ENCODE measurements around the gene IL23R.
"Not testable (repeated sequence)": the region's sequence is repeated elsewhere in the genome, so short reads cannot be mapped to it uniquely, and the experiment has no call there.

IL23R gene

DNA sequence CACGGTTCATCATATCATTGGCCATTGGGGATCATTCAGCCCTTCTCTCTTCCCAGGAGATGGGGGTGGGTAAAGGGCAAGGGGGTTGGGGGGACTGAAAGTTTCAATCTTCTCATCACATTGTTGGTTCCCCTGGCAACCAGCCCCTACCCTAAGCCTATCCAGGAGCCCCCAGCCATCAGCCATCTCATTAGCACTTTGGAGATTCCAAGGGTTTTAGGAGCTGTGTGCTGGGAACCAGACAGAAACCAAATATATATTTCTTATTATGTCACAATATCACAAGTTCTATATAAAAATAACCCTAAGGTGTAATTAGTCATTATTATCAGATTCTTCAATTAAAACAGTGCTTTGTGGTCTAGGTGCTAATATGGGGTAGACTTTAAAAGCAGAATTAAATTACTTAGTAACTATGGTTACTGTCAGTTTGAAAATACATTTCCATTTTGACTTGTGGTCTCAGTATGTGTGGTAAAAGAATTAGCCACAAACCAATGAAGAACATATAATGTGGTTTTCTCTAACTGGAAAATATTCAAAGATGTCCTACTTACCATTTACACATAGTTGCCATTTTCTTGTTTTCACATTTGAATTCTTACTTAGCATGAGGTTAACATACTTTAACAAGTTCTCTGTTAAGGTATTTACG lies 28.1 kb downstream of the IL23R start:
- no peak for DNase-seq

- no peak for DNase-seq
Observed at GRCh38 chr1:67200755-67201154, 34.5 kb downstream of the IL23R start.

- peak; percentile 11 for DNase-seq
Observed at GRCh38 chr1:67201891-67202290, 35.6 kb downstream of the IL23R start.

DNA sequence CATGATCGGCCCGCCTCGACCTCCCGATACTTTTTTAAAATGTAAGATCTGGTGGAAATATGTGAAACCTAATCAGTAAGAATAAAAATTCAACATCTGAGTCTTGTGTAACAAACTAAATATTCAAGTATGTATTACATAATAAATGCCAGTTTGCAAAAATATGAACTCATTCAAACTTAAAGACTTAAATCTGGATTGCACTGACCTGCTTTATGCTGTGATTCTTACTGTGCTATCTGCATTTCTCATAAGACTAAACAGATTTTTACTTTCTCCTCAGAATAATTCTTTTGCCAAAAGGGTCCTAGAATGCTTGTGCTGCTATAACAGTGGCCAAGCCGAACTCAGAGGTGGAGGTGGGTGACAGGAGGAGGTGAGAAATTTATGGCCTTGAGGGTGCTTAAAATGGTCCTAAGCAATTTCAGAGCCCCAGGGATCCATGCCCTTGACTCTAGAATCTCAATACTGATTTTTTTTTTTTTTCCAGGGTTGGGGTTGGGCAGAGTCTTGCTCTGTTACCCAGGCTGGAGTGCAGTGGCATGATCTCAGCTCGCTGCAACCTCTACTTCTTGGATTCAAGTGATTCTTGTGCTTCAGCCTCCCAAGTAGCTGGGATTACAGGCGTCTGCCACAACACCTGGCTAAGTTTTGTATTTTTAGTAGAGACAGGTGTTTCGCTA lies 38.2 kb downstream of the IL23R start:
- no peak for DNase-seq

- DNase-seq, result not testable (repeated sequence)
Observed at GRCh38 chr1:67207398-67207797, 41.1 kb downstream of the IL23R start.

DNA sequence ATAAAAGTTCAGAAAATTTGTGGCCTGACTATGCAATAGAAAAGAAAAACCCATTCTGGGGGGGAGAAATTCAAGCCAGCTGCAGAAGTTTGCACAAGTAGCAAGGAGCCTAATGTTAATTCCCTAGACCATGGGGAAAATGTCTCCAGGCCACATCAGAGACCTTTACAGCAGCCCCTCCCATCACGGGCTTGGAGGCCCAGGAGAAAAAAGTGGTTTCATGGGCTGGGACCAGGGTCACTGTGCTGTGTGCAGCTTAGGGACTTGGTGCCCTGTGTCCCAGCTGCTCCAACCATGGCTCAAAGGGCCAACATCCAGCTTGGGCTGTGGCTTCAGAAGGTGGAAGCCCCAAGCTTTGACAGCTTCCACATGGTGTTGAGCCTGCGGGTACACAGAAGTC lies 42.0 kb downstream of the IL23R start:
- DNase-seq, result no peak

DNA sequence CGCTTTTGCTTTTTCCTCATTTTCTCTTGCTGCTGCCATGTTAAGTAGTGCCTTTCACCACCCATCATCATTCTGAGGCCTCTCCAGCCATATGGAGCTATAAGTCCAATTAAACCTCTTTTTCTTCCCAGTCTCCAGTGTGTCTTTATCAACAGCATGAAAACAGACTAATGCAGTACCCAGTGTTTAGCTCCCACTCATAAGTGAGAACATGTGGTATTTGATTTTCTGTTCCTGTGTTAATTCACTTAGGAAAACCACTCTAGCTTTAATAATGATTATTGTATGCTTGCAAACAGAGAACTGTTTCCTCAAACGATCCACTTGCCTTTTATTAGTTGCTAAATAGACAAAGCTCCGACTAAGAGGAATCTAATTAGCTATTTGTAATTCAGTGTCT lies 43.3 kb downstream of the IL23R start:
- DNase-seq, result no peak

DNA sequence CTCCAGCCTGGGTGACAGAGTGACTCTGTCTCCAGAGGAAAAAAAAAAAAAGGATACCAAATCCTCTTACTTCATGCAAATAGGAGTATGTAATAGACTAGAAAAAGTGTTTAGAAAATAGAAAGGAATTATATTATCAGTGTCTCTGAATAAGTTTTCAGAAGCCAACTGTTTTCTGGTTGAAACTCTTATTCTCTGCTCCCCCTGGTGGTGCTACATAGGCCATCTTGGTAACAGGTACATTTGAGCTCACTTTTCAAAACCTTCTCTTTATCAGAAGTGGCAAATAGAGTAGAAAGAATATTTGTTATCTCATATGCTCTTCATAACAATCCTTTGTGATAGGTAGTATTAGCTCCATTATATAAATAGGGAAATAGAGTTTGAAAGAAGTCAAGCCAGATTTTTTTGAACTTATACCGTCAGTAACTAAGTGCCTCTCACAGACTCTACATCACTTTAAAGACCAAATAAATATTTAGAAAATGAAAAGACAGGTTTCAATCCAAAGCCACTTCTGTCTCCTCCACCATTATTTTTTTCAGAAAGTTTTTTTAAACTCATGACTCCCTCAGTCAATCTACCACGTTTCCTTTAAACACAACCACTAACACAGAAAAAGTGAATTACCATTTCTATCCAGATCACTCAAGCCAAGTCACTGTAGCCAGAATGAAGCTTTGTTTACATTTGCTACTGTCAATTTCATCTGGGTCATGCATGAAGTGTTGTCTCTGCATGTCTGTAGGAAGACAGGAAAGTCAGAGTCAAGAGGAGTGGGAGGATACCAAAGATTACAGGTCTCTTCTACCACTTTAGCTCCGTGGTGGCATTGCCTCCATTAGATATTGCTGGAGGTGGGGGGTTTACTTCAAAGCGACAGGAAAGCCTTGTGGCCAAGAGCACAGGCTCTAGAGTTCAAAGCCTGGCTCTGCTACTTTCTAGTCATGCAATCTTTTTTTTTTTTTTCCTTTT lies 45.6 kb downstream of the IL23R start:
- peak; percentile 27 for DNase-seq

GRCh38 chr1:67213164-67213563 lies 46.9 kb downstream of the IL23R start:
- DNase-seq, result peak; percentile 24

- DNase-seq, result no peak
Observed at GRCh38 chr1:67213948-67214347, 47.7 kb downstream of the IL23R start.

- DNase-seq, result no peak
Observed at GRCh38 chr1:67214420-67215174, 48.3 kb downstream of the IL23R start.

DNA sequence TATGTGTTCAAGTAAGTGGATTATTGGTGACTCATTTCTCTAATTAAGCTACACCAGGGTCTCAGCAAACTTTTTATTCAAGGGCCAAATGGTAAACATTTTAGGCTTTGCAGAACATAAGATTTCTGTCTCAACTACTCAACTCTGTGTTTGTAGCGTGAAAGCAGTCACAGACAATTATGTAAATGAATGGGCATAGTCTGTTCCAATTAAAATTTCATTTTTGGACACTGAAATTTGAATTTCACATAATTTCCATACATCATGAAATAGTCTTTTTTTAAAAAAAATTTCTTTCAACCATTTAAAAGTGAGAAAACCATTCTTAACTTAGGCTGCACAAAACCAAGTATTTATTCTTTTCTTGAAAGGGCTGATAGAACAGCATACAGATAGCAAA lies 50.1 kb downstream of the IL23R start:
- DNase-seq, result no peak

- no peak for DNase-seq
Observed at GRCh38 chr1:67217417-67217816, 51.2 kb downstream of the IL23R start.

GRCh38 chr1:67217938-67218337 lies 51.7 kb downstream of the IL23R start:
- DNase-seq, result no peak

GRCh38 chr1:67224856-67225255 lies 58.6 kb downstream of the IL23R start:
- no peak for DNase-seq

DNA sequence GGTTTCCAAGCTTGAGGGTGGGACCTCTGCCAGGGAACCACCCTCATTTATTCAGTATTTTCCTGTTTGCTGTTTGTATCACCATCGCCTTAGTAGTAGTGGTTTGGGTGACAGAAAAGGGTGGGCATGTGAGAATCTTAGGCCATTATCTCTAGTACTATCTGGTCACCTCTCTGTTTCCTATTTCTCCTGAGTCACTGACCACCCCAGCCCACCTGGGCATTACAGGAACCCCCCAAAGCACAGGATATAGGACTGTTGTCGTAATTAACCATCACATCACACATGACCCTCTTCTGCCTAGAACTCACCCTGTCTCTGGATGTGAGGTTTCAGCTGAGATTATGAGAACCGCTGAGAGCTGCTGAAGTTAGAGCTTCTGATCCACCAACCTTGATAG lies 60.4 kb downstream of the IL23R start:
- DNase-seq, result no peak

GRCh38 chr1:67227196-67227595 lies 60.9 kb downstream of the IL23R start:
- no peak for DNase-seq

DNA sequence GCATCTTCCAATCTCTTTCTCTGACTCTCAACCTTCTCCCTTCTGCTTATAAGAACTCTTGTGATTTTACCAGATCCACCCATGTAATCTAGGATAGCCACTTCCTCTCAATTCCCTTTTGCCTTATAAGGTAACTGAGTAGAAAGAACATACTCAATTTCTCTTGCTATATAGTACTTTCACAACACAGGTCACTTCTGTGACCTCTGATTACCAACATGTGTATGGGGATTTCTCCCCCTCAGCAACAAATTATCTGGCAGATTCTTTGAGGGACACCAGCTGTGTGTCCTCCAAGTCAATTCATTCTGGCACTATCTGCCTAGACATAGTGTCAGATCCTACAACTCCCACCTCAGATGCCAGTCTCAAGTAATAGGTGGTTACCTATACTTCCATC lies 62.5 kb downstream of the IL23R start:
- DNase-seq, result no peak

GRCh38 chr1:67230539-67230938 lies 64.3 kb downstream of the IL23R start:
- DNase-seq, result no peak

DNA sequence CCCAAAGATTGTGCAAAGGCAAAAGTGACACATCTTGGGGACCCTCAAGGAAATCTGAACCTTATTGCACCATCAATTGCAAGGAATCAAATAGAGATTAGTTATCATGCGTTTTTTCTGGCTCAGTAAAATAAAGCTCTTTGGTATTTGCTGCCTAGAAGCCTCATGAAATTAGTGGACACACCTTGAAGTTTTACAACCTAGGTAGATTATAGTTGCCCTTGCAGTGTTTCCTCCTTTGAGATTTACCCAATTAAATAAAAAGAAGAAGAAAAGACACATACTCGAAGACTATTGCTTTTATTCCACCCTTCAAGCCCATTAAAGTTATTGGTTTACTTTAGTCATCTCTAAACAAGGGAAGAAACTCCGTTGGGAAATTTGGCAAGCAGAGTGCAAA lies 70.0 kb downstream of the IL23R start:
- DNase-seq, result no peak

DNA sequence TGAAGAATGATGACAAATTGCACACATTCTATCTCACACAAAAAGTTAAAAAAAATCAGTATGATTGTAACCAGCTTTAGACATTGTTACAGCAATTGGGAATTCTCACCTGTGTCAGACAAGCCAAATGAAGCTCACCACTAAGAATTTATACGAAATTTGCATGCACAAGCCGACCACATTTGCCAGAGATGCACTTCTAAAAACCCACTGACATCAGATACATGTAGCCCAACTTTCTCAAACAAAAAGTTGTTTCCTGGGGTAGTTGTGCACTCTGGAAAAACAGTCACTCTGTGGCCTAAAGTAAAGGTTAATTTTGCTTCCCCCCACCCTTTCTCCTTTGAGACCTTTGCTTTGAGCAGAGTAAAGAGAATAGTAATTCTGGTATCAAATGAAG lies 73.5 kb downstream of the IL23R start:
- no peak for DNase-seq

- no peak for DNase-seq
Observed at GRCh38 chr1:67241200-67241746, 75.0 kb downstream of the IL23R start.
